CD1c-positive myeloid dendritic cell (primary cell): ENCODE results near the gene HDAC5.
"Not testable (repeated sequence)": the region's sequence is repeated elsewhere in the genome, so short reads cannot be mapped to it uniquely, and the experiment has no call there.

Experiments used
- DNase-seq: peaks from one replicate; pipeline ENCODE4 v3.0.0-alpha.2; 2016; ENCODE audit errors: extremely low spot score

The HDAC5 gene

GRCh38 chr17:44123356-44124117 is at the start of gene HDAC5:
TSS of gene HDAC5 (minus strand) at chr17:44123641. CDS start at chr17:44117515, 6,126 bp downstream.
- peak; percentile 97 for DNase-seq

- DNase-seq: no peak
These were observed 48.6 kb upstream of the HDAC5 start for GRCh38 chr17:44171931-44172455.

- DNase-seq: no peak
These were observed 47.2 kb upstream of the HDAC5 start, which contains the start of gene ASB16 for GRCh38 chr17:44170499-44171201. TSS of gene ASB16 (plus strand) at chr17:44170704. CDS start at chr17:44170790, 86 bp downstream.

- no peak for DNase-seq
These were observed 46.7 kb upstream of the HDAC5 start for GRCh38 chr17:44170135-44170498.

GRCh38 chr17:44167181-44167861 is 43.9 kb upstream of the HDAC5 start:
- no peak for DNase-seq

GRCh38 chr17:44164476-44164875 is 41.0 kb upstream of the HDAC5 start:
- no peak for DNase-seq

- DNase-seq: no peak
These were observed 36.2 kb upstream of the HDAC5 start for GRCh38 chr17:44159519-44160210.

- no peak for DNase-seq
These were observed 32.0 kb upstream of the HDAC5 start for GRCh38 chr17:44155488-44155887.

GRCh38 chr17:44152875-44153274 is 29.4 kb upstream of the HDAC5 start:
- DNase-seq: no peak

- no peak for DNase-seq
These were observed 26.4 kb upstream of the HDAC5 start for GRCh38 chr17:44149750-44150329.

GRCh38 chr17:44149066-44149465 is 25.6 kb upstream of the HDAC5 start:
- peak; percentile 28 for DNase-seq

- DNase-seq: no peak
These were observed 24.4 kb upstream of the HDAC5 start for GRCh38 chr17:44147812-44148211.

- DNase-seq: peak; percentile 68
These were observed 23.2 kb upstream of the HDAC5 start for GRCh38 chr17:44146375-44147346.

- no peak for DNase-seq
These were observed 21.7 kb upstream of the HDAC5 start for GRCh38 chr17:44144966-44145739.

- DNase-seq: not testable (repeated sequence)
These were observed 20.5 kb upstream of the HDAC5 start for GRCh38 chr17:44143921-44144320.

GRCh38 chr17:44137891-44138709 is 14.7 kb upstream of the HDAC5 start:
- DNase-seq: peak; percentile 94

GRCh38 chr17:44134752-44135568 is 11.5 kb upstream of the HDAC5 start:
- DNase-seq: no peak
